Adrenal gland (tissue), 5 donors: Measurements from ENCODE around the gene KLRC4.

ENCODE experiments used
- POLR2A ChIP-seq, 2 donors: fragments of 450-650 bp; IDR thresholded peaks; one replicate each; pipeline ENCODE4 v1.6.1; 2017; ENCODE audit warnings: antibody characterized with exemption in 2 of 2, mild to moderate bottlenecking in 2 of 2, moderate library complexity in 1 of 2
- TF ChIP-seq, protein P1 (sequence below), 6 experiments: fragments of 450-650 bp in 4 of 6; fragments of 200-600 bp in 2 of 6; sonication (generic) in 1 of 6; IDR thresholded peaks; 1 replicate in 5 of 6; 2 replicates in 1 of 6; pipeline versions ENCODE4 v1.5.1 to v1.8.0; 2016 to 2021; ENCODE audit warnings: antibody characterized with exemption in 6 of 6, mild to moderate bottlenecking in 2 of 6, moderate library complexity in 1 of 6
- donor health status: DM: no; HTN: no; CAD: no.

DNA sequence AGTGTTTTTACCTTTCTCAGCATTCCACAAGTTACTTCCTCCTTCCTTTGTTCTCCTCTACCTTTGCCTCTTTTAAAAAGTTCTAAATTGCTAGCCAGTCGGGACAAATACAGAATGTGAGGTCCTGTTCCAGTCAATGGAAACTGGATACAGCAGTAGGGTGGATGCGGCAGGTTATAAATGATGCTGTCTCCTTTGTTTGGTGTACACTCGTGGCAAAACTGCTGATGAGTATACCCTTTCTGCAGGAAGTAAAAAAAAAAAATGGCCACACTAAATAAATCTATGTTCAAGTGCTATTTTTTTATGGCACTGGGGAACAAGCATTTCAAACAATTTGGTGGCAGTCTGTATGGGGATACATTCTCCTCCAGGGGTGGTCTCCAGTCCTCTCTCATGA, 47.2 kb downstream of the KLRC4 start:
- TF ChIP-seq, protein P1, sequence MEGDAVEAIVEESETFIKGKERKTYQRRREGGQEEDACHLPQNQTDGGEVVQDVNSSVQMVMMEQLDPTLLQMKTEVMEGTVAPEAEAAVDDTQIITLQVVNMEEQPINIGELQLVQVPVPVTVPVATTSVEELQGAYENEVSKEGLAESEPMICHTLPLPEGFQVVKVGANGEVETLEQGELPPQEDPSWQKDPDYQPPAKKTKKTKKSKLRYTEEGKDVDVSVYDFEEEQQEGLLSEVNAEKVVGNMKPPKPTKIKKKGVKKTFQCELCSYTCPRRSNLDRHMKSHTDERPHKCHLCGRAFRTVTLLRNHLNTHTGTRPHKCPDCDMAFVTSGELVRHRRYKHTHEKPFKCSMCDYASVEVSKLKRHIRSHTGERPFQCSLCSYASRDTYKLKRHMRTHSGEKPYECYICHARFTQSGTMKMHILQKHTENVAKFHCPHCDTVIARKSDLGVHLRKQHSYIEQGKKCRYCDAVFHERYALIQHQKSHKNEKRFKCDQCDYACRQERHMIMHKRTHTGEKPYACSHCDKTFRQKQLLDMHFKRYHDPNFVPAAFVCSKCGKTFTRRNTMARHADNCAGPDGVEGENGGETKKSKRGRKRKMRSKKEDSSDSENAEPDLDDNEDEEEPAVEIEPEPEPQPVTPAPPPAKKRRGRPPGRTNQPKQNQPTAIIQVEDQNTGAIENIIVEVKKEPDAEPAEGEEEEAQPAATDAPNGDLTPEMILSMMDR (IDR thresholded peaks at IDR 0.05), result no peak
- TF ChIP-seq POLR2A (IDR thresholded peaks at IDR 0.05), result no peak
